Measurements from ENCODE around the gene CDKN2AIP. TPM values are rescaled to one million over a fixed set of nuclear protein-coding genes. Genes with fewer than 3 reads are reported as not detected.

Gene CDKN2AIP
- total and polyA plus RNA-seq, 12 donors, result 8.6 to 24.4 (median 15.2) TPM

DNA sequence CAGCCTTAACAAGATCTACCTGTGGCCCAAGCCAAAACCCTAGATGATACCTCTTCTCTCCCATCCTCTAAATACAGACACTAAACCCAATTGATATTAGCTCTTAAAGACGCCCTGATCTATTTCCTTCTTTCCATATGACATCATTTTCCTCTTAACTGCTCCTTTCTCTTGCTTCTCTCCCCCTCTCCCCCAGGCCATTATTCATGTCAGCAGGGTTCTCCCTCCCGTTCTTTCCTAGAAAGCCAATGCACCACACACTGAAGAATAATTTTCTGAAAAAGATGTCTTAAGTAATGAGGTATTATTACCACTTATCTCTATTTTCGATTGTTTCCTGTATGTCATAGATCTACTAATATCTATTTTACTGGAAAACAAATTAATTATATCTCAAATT lies 50.7 kb downstream of the CDKN2AIP start:
- Histone ChIP-seq H3K36me3 (replicated peaks in 1 of 2) (peaks cover 0 to 8% of the 10 kb centered on the region in 2 donors), H3K4me1 (replicated peaks in 1 of 2) (peaks cover 4 to 11% of the 10 kb centered on the region in 2 donors), H3K27me3 (no peaks in the 10 kb centered on the region), H3K27ac (no peak overlapping the region), H3K4me3 (no peak overlapping the region), H3K9me3 (replicated peaks in 1 of 3) (no peaks in the 10 kb centered on the region)
- 72 to 80% (median 77%) methylated on average over 3 of the region's 3 CpGs for WGBS, 4 donors
- DNase-seq, result no peak
- intact Hi-C loops (cut with DNase I), result no loop called here
- TF ChIP-seq, protein P1, sequence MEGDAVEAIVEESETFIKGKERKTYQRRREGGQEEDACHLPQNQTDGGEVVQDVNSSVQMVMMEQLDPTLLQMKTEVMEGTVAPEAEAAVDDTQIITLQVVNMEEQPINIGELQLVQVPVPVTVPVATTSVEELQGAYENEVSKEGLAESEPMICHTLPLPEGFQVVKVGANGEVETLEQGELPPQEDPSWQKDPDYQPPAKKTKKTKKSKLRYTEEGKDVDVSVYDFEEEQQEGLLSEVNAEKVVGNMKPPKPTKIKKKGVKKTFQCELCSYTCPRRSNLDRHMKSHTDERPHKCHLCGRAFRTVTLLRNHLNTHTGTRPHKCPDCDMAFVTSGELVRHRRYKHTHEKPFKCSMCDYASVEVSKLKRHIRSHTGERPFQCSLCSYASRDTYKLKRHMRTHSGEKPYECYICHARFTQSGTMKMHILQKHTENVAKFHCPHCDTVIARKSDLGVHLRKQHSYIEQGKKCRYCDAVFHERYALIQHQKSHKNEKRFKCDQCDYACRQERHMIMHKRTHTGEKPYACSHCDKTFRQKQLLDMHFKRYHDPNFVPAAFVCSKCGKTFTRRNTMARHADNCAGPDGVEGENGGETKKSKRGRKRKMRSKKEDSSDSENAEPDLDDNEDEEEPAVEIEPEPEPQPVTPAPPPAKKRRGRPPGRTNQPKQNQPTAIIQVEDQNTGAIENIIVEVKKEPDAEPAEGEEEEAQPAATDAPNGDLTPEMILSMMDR (IDR thresholded peaks at IDR 0.05), result no peak
- TF ChIP-seq POLR2A (IDR thresholded peaks at IDR 0.05), result no peak

Other genes starting within 250 kb of the CDKN2AIP start
- gene CLDN22, start 124.4 kb upstream of the CDKN2AIP start, total RNA-seq, result not detected
- not detected for gene CLDN22, start 124.4 kb upstream of the CDKN2AIP start, polyA plus RNA-seq
- not detected for gene CLDN24, start 122.2 kb upstream of the CDKN2AIP start, total RNA-seq
- not detected for gene CLDN24, start 122.2 kb upstream of the CDKN2AIP start, polyA plus RNA-seq
- 10 to 100 TPM; 26.2 to 73.0 (median 44.2) TPM for gene ING2, start 60.4 kb downstream of the CDKN2AIP start, total RNA-seq
- gene ING2, start 60.4 kb downstream of the CDKN2AIP start, polyA plus RNA-seq, result 100 to 1,000 TPM in 1 of 3 donors, 10 to 100 TPM in 2; 18.9 to 119 (median 27.5) TPM
- 100 to 1,000 TPM in 2 of 9 donors, 10 to 100 TPM in 7; 39.4 to 157 (median 59.9) TPM for gene RWDD4, start 214.5 kb downstream of the CDKN2AIP start, total RNA-seq
- 10 to 100 TPM; 27.0 to 57.6 (median 27.1) TPM for gene RWDD4, start 214.5 kb downstream of the CDKN2AIP start, polyA plus RNA-seq
- 100 to 1,000 TPM in 1 of 9 donors, 10 to 100 TPM in 8; 34.9 to 116 (median 55.7) TPM for gene TRAPPC11, start 214.7 kb downstream of the CDKN2AIP start, total RNA-seq
- gene TRAPPC11, start 214.7 kb downstream of the CDKN2AIP start, polyA plus RNA-seq, result 10 to 100 TPM; 20.5 to 43.4 (median 21.7) TPM

All from adrenal gland (tissue), 12 donors.